ENCODE results near the gene TRHDE. TPM values are rescaled to one million over a fixed set of nuclear protein-coding genes. Genes with fewer than 3 reads are reported as not detected.

Gene TRHDE
- total and polyA plus RNA-seq, 9 of the 15 experiments (the other 6 are each of a cell fraction or from before 2014, with no cell fraction given), result 0.03 to 0.29 (median 0.09) TPM

DNA sequence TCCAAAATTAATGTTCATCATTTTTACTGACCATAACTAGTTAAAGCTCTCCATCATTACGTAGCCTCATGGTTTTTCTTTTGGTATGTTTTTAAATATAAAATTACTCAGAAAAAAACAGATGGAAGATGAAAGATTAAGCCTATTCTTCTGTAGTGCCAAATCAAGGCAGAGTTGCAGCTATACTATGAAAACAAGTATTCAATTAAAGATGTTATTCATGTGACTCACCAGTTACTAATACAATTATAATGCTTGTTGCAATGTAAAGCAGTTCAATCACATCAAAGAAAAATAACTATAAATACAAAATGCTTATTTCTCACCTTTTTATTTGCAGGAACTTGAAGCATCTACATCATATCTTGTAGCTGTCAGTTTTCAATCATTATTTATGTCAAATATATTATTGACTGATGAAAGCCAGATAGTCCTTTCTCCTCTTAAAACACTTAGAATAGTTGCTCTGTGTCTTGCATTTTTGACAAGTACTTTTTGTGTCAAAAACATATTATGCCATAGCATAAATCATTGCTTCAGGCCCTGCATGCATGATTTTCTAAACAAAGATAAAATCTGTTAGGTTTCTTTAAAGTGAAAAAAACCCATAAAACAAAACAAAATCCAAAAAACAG is 36.0 kb upstream of the TRHDE start:
- Histone ChIP-seq H3K79me2 (ENCODE audit: control insufficient read depth, insufficient read depth, low read length) (no peaks in the 10 kb centered on the region), H3K9me3 (replicated peaks; ENCODE audit: control insufficient read depth, insufficient read depth, low read depth, low read length) (no peaks in the 10 kb centered on the region), H3K4me3 (no peak overlapping the region), H4K20me1 (replicated peaks; ENCODE audit: control insufficient read depth, insufficient read depth, low read length) (no peaks in the 10 kb centered on the region), H3K27me3 (ENCODE audit: control insufficient read depth in 2 of 2, insufficient read depth in 2 of 2, low read length in 2 of 2) (no peaks in the 10 kb centered on the region), H3K9ac (ENCODE audit: insufficient read depth in 1 of 2, low read depth in 2 of 2, low read length in 2 of 2) (no peak overlapping the region), H3K4me2 (ENCODE audit: insufficient read depth, low read length) (no peak overlapping the region), H3K9me1 (ENCODE audit: control insufficient read depth, insufficient read depth, low read length) (no peaks in the 10 kb centered on the region), H3K36me3 (ENCODE audit: control insufficient read depth, insufficient read depth, low read length) (no peaks in the 10 kb centered on the region), H3K27ac (ENCODE audit: extremely low read depth, low read depth, low read length) (no peak overlapping the region), H2AFZ (ENCODE audit: low read depth, low read length) (no peak overlapping the region), H3K4me1 (replicated peaks in 1 of 2; ENCODE audit: control insufficient read depth in 2 of 2, insufficient read depth in 2 of 2, low read length in 2 of 2) (no peaks in the 10 kb centered on the region)
- CTCF ChIA-PET (ENCODE audit: low intra/inter-chr PET ratio), result no interaction called here
- POLR2A ChIA-PET, result no interaction called here
- 0% methylated on average over 1 of the region's 1 CpG for WGBS (ENCODE audit: insufficient coverage, low coverage, missing lambda C conversion rate)
- in situ Hi-C loops (cut with MboI), result no loop called here
- ATAC-seq, result no peak
- TF ChIP-seq MIER1 (IDR thresholded peaks at IDR 0.05; ENCODE audit: low read depth), result no peak
- no peak for TF ChIP-seq ELF4 (CRISPR knock-in tag; IDR thresholded peaks at IDR 0.05)
- TF ChIP-seq ZNF280B (CRISPR knock-in tag; IDR thresholded peaks at IDR 0.05), result no peak
- no peak for TF ChIP-seq CC2D1A (IDR thresholded peaks at IDR 0.05)
- no peak for TF ChIP-seq CBX1 (IDR thresholded peaks at IDR 0.05; ENCODE audit: low read depth)
- no peak for TF ChIP-seq MAFK (IDR thresholded peaks at IDR 0.05; ENCODE audit: low read length)
- no peak for TF ChIP-seq CREB3 (tag; conservative IDR thresholded peaks at IDR 0.05; ENCODE audit: low read depth)
- TF ChIP-seq, protein P1, sequence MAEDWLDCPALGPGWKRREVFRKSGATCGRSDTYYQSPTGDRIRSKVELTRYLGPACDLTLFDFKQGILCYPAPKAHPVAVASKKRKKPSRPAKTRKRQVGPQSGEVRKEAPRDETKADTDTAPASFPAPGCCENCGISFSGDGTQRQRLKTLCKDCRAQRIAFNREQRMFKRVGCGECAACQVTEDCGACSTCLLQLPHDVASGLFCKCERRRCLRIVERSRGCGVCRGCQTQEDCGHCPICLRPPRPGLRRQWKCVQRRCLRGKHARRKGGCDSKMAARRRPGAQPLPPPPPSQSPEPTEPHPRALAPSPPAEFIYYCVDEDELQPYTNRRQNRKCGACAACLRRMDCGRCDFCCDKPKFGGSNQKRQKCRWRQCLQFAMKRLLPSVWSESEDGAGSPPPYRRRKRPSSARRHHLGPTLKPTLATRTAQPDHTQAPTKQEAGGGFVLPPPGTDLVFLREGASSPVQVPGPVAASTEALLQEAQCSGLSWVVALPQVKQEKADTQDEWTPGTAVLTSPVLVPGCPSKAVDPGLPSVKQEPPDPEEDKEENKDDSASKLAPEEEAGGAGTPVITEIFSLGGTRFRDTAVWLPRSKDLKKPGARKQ (CRISPR knock-in tag; IDR thresholded peaks at IDR 0.05), result no peak
- no peak for TF ChIP-seq NCOA1 (IDR thresholded peaks at IDR 0.05; ENCODE audit: low read depth)
- TF ChIP-seq HDAC6 (IDR thresholded peaks at IDR 0.05; ENCODE audit: low read depth, low read length), result no peak
- no peak for TF ChIP-seq ZNF121 (CRISPR knock-in tag; conservative IDR thresholded peaks at IDR 0.05)
- BruUV-seq (replicated peaks), result no TSS peak
- intact Hi-C loops (cut with micrococcal nuclease), result no loop called here
- no peak for FAIRE-seq
- DNase-seq (ENCODE audit: extremely low read depth in 1 of 4, low spot score in 3 of 4), result no peak
